B cell (primary cell): ENCODE measurements around the gene CASZ1. TPM values are rescaled to one million over a fixed set of nuclear protein-coding genes. Genes with fewer than 3 reads are reported as not detected.

ENCODE experiments used
- ATAC-seq: fragments of 200-7000 bp; cut with Tn5 transposase; one replicate; pipeline ENCODE4 v1.10.0; 2021; ENCODE audit warnings: low read depth, mild to moderate bottlenecking, moderate number of reproducible peaks, moderate library complexity
- CTCF ChIA-PET: fragments of 350-600 bp; sonication (Branson Sonifier 250); formaldehyde crosslinking; loops from one replicate; lab custom pipeline; 2021; ENCODE audit warnings: antibody characterized with exemption, inconsistent platforms; lab: Charles Lee
- POLR2A ChIA-PET: fragments of 350-600 bp; sonication (Branson Sonifier 250); formaldehyde crosslinking; loops from one replicate; lab custom pipeline; 2021; ENCODE audit warnings: antibody characterized with exemption; lab: Charles Lee
- DNase-seq: peaks from one replicate; pipeline ENCODE4 v3.0.0; 2013
- H2AFZ ChIP-seq: 2 replicates; pipeline ENCODE4 v1.6.1; 2012; ENCODE audit warnings: mild to moderate bottlenecking, low read depth, low read length; ENCODE audit not compliant: insufficient read depth, poor library complexity, severe bottlenecking
- H3K27ac ChIP-seq, 2 donors: 1 replicate in 1 of 2; 2 replicates in 1 of 2; pipeline ENCODE4 v1.5.1; 2012 to 2013; ENCODE audit warnings: low read length in 2 of 2, mild to moderate bottlenecking in 2 of 2, moderate library complexity in 1 of 2
- H3K27me3 ChIP-seq, 4 experiments: fragments of 200-600 bp in 1 of 4; sonication (generic) in 1 of 4; replicated peaks in 1 of 4; 1 replicate in 2 of 4; 2 replicates in 2 of 4; pipeline versions ENCODE4 v1.6.1 to v1.7.0; 2013 to 2016; ENCODE audit warnings: low read length in 3 of 4, mild to moderate bottlenecking in 2 of 4, mixed read lengths in 1 of 4, moderate library complexity in 1 of 4; ENCODE audit not compliant: insufficient read depth in 4 of 4, control insufficient read depth in 3 of 4; ENCODE audit errors: control extremely low read depth in 1 of 4
- H3K36me3 ChIP-seq, 2 experiments: replicated peaks in 1 of 2; 1 replicate in 1 of 2; 2 replicates in 1 of 2; pipeline versions ENCODE4 v1.6.1 to v1.7.1; 2013; ENCODE audit warnings: low read length in 1 of 2; ENCODE audit not compliant: insufficient read depth in 2 of 2, control insufficient read depth in 1 of 2; ENCODE audit errors: control extremely low read depth in 1 of 2, extremely low read depth in 1 of 2
- H3K4me1 ChIP-seq, 2 donors: fragments of 200-600 bp in 1 of 2; sonication (generic) in 1 of 2; 1 replicate in 1 of 2; 2 replicates in 1 of 2; pipeline versions ENCODE4 v1.5.1 to v1.6.1; 2013 to 2017; ENCODE audit warnings: low read length in 2 of 2; ENCODE audit not compliant: control insufficient read depth in 2 of 2, insufficient read depth in 2 of 2
- H3K4me2 ChIP-seq: replicated peaks from 2 replicates; pipeline ENCODE3; 2012; ENCODE audit warnings: mild to moderate bottlenecking, low read depth, low read length; ENCODE audit not compliant: poor library complexity, severe bottlenecking
- H3K4me3 ChIP-seq, 5 experiments: fragments of 200-600 bp in 1 of 5; sonication (generic) in 1 of 5; 1 replicate in 3 of 5; 2 replicates in 2 of 5; pipeline versions ENCODE4 v1.5.1 to v1.7.0; 2011 to 2016; ENCODE audit warnings: low read length in 4 of 5, mild to moderate bottlenecking in 4 of 5, low read depth in 2 of 5, control low read depth in 1 of 5, moderate library complexity in 1 of 5; ENCODE audit not compliant: insufficient read depth in 1 of 5; ENCODE audit errors: control extremely low read depth in 1 of 5, extremely low read depth in 1 of 5
- H3K79me2 ChIP-seq: fragments of 200-600 bp; sonication (generic); one replicate; pipeline ENCODE4 v1.6.0; 2016; ENCODE audit warnings: low read length; ENCODE audit not compliant: control insufficient read depth, insufficient read depth
- H3K9ac ChIP-seq: fragments of 200-600 bp; sonication (generic); 2 replicates; pipeline ENCODE4 v1.6.1; 2017; ENCODE audit warnings: mild to moderate bottlenecking, low read length, moderate library complexity
- H3K9me3 ChIP-seq, 3 donors: one replicate each; pipeline versions ENCODE4 v1.6.1 to v1.7.1; 2013; ENCODE audit warnings: low read length in 2 of 3; ENCODE audit not compliant: control insufficient read depth in 2 of 3, insufficient read depth in 1 of 3; ENCODE audit errors: control extremely low read depth in 1 of 3
- H4K20me1 ChIP-seq: 2 replicates; pipeline ENCODE4 v1.6.0; 2012; ENCODE audit warnings: mild to moderate bottlenecking, low read length; ENCODE audit not compliant: insufficient read depth, control insufficient read depth, poor library complexity, severe bottlenecking
- H3K27ac Mint-ChIP-seq: one replicate; pipeline ENCODE4 v1.8.0; 2021; ENCODE audit warnings: mixed read lengths
- H3K27me3 Mint-ChIP-seq: one replicate; pipeline ENCODE4 v1.8.0; 2021; ENCODE audit warnings: mixed read lengths
- H3K4me1 Mint-ChIP-seq: one replicate; pipeline ENCODE4 v1.8.0; 2021; ENCODE audit warnings: mixed read lengths
- H3K4me3 Mint-ChIP-seq: one replicate; pipeline ENCODE4 v1.8.0; 2021; ENCODE audit warnings: mixed read lengths
- H3K9me3 Mint-ChIP-seq: one replicate; pipeline ENCODE4 v1.8.0; 2022; ENCODE audit warnings: mixed read lengths; ENCODE audit not compliant: insufficient read depth
- CTCF ChIP-seq: fragments of 200-600 bp; IDR thresholded peaks from one replicate; pipeline ENCODE4 v1.8.0; 2022; ENCODE audit warnings: antibody characterized with exemption, mild to moderate bottlenecking
- EZH2 ChIP-seq: IDR thresholded peaks from 2 replicates; pipeline ENCODE4 v1.6.1; 2012; ENCODE audit warnings: borderline replicate concordance, low read depth, mild to moderate bottlenecking, moderate library complexity, low read length; ENCODE audit not compliant: insufficient read depth, poor library complexity, severe bottlenecking
- WGBS: methylation state at CpG from one replicate; pipeline ENCODE4 v1.1.5; 2013; ENCODE audit warnings: missing lambda C conversion rate; ENCODE audit not compliant: insufficient coverage; 5-methylcytosine and 5-hydroxymethylcytosine counted together
- intact Hi-C: fragments of 100-400 bp; cut with micrococcal nuclease; formaldehyde crosslinking; loops from one replicate; pipeline ENCODE4 v1.10.0; 2022
- polyA plus RNA-seq: library from polyadenylated mRNA; depleted of rRNA; stranded (reverse); fragments of >200 nt; gene quantifications from 2 replicates; pipeline ENCODE4 v1.2.3, GENCODE V29; 2012
- total RNA-seq, 2 donors: library from RNA; stranded (reverse); fragments of 120-200 nt in 1 of 2; gene quantifications; 1 replicate in 1 of 2; 2 replicates in 1 of 2; pipeline versions ENCODE4 v1.2.3 to v1.2.4, GENCODE V29; 2013 to 2022

Gene CASZ1
- total and polyA plus RNA-seq, 2 donors (not counting 1 experiment from before 2014, with no cell fraction given): 9.5 to 27.2 TPM

- H4K20me1 ChIP-seq: no peaks in the 10 kb centered on the region
- no peaks in the 10 kb centered on the region for H3K9me3 Mint-ChIP-seq
- no peak overlapping the region for H2AFZ ChIP-seq
- peaks cover 0 to 2% (median 0%) of the 10 kb centered on the region in 4 experiments for H3K27me3 ChIP-seq
- 77% methylated on average over 13 of the region's 17 CpGs for WGBS
- no peaks in the 10 kb centered on the region for H3K4me1 Mint-ChIP-seq
- POLR2A ChIA-PET: no interaction called here
- DNase-seq: no peak
- no peaks in the 10 kb centered on the region for H3K36me3 ChIP-seq
- no peak for ATAC-seq
- CTCF ChIA-PET: no interaction called here
- peaks cover 38% of the 10 kb centered on the region for H3K27me3 Mint-ChIP-seq
- H3K4me1 ChIP-seq: no peaks in the 10 kb centered on the region
- no peak overlapping the region for H3K27ac Mint-ChIP-seq
- no peak overlapping the region for H3K4me3 Mint-ChIP-seq
- no peak for TF ChIP-seq CTCF
- no peak for TF ChIP-seq EZH2
- H3K4me3 ChIP-seq: no peak overlapping the region
- no peak overlapping the region for H3K27ac ChIP-seq
- intact Hi-C loops: no loop called here
- no peaks in the 10 kb centered on the region for H3K9me3 ChIP-seq
- no peak overlapping the region for H3K4me2 ChIP-seq
- no peak overlapping the region for H3K9ac ChIP-seq
- H3K79me2 ChIP-seq: no peaks in the 10 kb centered on the region
Observed at GRCh38 chr1:10829965-10830515, 33.6 kb upstream of the CASZ1 start.

- no peaks in the 10 kb centered on the region for H3K27me3 ChIP-seq
Observed at GRCh38 chr1:10829067-10829818, 32.8 kb upstream of the CASZ1 start.

More at GRCh38 chr1:10829067-10829818, 32.8 kb upstream of the CASZ1 start:
- Mint-ChIP-seq H3K27me3 (peaks cover 35% of the 10 kb centered on the region), H3K4me1 (no peaks in the 10 kb centered on the region), H3K4me3 (no peak overlapping the region), H3K27ac (no peak overlapping the region), H3K9me3 (no peaks in the 10 kb centered on the region)
- no peaks in the 10 kb centered on the region for H3K4me1 ChIP-seq
- 84% methylated on average over 5 of the region's 14 CpGs for WGBS
- POLR2A ChIA-PET: no interaction called here
- ATAC-seq: no peak
- H3K9me3 ChIP-seq: no peaks in the 10 kb centered on the region
- no peak overlapping the region for H3K9ac ChIP-seq
- H3K36me3 ChIP-seq: no peaks in the 10 kb centered on the region
- TF ChIP-seq EZH2: no peak
- H3K79me2 ChIP-seq: no peaks in the 10 kb centered on the region
- intact Hi-C loops: no loop called here
- no peak overlapping the region for H2AFZ ChIP-seq
- no peak for DNase-seq
- CTCF ChIA-PET: no interaction called here
- no peaks in the 10 kb centered on the region for H4K20me1 ChIP-seq
- H3K27ac ChIP-seq: no peak overlapping the region
- H3K4me2 ChIP-seq: no peak overlapping the region
- H3K4me3 ChIP-seq: no peak overlapping the region
